HuH-7 (cell line): ENCODE data around the gene NTHL1.

Source experiments
- DNase-seq: peaks from one replicate; pipeline ENCODE4 v3.0.0; 2011; ENCODE audit warnings: low spot score

The NTHL1 gene

GRCh38 chr16:2047330-2048115, at the start of gene NTHL1, which contains the start of gene TSC2:
Gene NTHL1 (minus strand): TSS chr16:2047834. CDS start chr16:2047823, 11 bp downstream.
Gene TSC2 (plus strand): TSS chr16:2047985. CDS start chr16:2048616, 631 bp downstream.
- peak; percentile 96 for DNase-seq

DNA sequence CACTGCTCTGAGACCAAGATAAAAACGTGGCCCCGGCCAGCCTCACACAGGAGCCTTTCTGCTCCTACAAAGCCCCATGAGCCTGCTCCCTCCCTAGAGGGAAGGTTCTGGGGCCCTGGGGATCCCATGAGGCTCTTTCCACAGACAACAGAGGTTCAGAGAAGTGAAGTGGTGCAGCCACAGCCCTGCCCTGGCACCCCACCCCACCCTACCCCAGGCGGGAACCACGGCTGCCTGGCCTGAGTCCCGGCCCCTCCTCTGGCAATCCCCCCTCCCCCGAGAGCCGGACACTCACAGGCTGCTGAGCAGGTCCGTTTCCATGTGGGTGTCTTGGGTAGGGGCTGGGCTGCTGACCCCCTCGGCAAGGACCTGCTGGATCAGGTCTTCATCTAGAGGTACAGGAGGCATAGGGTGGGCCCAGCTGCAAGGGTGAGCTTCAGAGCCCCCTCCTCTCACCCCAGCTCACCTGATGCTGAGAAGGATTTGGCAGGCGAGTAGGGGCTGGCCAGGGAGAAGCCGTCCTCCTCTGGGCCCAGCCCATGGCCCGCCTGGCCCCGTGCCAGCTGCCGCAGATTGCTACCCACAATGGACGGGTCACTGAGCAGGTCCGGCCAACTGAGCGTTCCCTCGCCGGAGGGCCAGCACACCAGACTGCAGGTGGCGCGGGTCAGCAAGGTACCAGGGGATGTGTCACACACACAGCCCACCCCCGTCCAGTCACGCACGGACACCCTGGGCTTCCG, 49.4 kb upstream of the NTHL1 start:
- DNase-seq, result no peak

GRCh38 chr16:2095918-2096582, 48.4 kb upstream of the NTHL1 start:
- DNase-seq, result no peak

- DNase-seq, result no peak
Observed at GRCh38 chr16:2095315-2095853, 47.8 kb upstream of the NTHL1 start.

GRCh38 chr16:2093793-2094192, 46.2 kb upstream of the NTHL1 start:
- no peak for DNase-seq

GRCh38 chr16:2092866-2093265, 45.2 kb upstream of the NTHL1 start:
- DNase-seq, result no peak

GRCh38 chr16:2092256-2092620, 44.6 kb upstream of the NTHL1 start:
- DNase-seq, result no peak

DNA sequence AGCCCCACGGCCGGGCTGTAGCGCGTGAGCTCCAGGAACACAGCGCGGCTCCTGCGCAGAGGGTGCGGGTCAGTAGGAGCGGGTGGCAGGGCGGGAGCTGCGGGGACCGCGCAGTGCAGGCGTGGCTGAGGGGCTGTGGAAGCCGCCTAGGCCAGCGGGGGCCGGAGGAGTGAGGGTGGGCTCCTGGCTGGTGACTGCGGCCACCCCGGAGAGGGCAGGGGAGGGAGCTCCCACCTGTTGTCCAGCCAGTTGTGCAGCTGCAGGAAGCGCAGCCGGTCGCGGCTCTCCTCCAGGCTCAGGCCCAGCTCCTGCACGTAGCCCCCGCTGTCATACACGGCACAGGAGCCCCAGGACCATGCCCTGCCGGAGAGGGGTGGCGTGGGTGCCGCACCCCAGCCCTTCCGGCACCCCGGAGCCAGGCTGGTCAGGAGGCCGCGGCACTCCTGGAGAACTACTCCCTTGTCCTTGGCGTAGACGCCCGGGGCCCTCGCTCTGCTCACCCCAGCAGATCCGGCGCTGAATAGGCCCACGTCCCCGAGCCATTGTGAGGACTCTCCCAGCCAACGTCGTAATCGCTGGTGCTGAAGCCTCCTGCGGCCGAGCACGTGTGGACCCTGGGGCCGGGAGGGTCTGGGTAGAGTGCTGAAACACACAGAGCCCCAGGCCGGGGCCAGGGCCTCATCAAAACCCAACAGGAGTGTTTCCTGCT, 44.1 kb upstream of the NTHL1 start:
- no peak for DNase-seq

DNA sequence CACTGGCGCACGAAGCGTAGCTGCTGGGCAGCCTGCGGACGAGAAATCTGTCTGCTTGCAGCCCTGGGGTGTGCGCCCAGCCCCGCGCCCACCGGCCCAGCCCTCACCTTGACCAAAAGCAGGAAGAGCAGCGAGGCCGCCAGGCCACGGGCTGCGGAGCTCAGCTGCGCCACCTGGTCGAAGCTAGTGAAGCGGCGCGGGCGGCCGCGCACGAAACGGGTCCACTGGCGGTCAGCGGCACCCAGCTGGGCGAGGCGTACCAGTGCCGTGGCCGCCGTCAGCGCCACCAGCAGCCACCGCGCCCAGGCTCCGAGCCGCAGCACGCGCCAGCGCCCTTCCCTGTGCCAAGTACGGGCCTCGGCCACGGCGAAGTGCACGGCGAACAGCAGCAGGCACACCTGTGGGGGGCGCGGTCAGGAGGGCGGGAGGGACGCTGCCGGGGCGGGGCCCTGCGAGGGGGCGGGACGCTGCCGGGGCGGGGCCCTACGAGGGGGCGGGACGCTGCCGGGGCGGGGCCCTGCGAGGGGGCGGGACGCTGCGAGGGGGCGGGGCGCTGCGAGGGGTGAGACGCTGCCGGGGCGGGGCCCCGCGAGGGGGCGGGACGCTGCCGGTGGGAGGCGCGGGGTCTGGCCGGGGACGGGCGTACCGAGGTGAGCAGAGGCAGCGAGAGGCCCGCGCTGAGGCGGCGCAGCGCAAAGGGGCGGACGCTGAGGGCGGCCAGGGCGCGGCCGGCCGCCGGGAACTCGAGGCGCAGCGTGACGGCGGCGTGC, 43.3 kb upstream of the NTHL1 start:
- DNase-seq, result no peak

GRCh38 chr16:2090481-2090776, 42.8 kb upstream of the NTHL1 start:
- no peak for DNase-seq

- no peak for DNase-seq
Observed at GRCh38 chr16:2089706-2090480, 42.3 kb upstream of the NTHL1 start.

DNA sequence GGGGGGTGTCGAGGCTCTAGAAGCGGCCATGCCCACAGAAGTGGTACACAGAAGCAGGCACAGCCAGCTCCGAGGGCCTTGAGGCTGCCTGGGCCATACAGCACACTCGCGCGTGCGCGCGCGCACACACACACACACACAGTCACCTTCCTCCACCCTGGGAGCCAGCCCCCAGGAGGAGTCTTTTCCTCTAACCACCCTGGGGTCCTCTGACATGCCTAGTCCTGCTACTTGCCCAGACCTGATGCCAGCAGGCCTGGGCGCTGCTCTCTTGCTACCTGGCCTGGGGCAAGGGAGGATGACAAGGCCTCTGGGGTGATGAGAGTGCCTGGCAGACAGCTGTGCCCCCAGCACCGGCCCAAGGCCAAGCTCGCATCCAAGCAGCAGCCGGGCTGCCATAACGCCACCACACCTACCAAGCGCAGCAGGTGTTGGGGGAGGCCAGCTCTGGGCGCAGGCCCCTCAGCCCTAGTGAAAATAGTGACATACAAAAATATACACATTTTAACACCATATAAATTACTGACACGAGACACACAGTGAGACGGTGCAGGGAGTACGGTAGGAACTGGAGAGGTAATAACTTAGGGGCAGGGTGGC, 41.2 kb upstream of the NTHL1 start:
- DNase-seq, result no peak

DNA sequence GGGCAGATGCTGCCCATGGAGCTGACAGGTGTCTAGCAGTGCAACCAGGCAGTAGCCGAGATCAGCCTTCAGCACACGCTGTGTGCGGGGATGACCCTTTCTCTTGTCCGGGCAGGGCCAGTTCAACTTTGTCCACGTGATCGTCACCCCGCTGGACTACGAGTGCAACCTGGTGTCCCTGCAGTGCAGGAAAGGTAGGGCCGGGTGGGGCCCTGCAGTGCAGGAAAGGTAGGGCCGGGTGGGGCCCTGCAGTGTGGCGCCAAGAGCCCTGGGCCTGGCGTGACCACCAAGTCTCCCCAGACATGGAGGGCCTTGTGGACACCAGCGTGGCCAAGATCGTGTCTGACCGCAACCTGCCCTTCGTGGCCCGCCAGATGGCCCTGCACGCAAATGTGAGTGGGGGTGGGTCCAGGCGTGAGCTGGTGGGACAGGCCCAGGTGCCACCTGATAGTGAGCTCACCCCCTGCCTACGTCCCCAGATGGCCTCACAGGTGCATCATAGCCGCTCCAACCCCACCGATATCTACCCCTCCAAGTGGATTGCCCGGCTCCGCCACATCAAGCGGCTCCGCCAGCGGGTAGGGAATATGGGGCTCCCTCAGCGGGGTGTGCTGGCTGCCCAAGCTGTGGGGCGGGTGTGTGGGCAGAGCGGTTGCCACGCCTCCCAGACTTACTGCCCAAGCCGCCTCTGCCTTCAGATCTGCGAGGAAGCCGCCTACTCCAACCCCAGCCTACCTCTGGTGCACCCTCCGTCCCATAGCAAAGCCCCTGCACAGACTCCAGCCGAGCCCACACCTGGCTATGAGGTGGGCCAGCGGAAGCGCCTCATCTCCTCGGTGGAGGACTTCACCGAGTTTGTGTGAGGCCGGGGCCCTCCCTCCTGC, 40.4 kb upstream of the NTHL1 start:
- no peak for DNase-seq

DNA sequence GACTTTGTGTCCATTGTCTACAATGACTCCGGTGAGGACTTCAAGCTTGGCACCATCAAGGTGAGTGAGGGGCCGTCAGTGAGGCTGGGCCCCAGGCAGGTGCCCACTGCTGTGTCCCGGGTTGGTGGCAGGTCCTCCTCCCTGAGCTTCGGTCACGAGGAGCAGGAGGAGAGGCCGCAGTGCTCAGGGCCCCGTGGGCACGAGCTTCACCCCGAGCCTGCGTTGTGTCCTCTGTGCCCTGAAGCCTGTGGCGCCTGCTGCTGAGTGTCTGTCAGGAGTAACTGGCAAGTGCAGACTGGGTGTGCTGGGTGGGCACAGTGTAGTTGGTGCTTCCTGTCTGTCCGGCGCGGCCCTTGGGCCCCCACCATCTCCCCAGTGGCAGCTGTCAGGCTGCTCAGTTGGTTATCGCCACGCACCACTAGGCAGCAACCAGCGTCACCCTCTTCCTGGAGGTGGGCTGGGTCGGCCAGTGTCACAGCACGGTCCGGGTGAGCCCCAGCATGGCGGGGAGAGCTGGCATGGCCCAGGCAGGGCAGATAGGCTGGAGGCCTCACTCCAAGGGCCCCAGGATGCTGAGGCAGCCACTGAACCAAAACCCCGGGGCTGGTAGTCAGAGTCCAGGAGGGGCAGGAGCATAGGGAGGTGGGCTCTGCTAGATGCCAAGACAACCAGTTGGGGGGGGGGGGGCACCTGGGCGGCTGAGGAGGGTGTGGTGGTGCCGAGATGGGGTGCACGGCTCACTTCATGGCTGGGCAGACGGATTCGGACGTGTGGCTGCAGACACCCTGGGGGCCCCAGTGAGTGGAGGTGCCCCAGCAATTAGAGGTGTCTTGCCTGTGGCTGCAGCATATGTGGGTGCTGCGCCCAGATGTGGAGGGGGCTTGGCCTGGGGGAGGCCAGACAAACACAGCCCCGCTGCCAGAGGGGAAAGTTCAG, 39.4 kb upstream of the NTHL1 start:
- DNase-seq, result no peak

GRCh38 chr16:2086106-2086742, 38.6 kb upstream of the NTHL1 start:
- no peak for DNase-seq

DNA sequence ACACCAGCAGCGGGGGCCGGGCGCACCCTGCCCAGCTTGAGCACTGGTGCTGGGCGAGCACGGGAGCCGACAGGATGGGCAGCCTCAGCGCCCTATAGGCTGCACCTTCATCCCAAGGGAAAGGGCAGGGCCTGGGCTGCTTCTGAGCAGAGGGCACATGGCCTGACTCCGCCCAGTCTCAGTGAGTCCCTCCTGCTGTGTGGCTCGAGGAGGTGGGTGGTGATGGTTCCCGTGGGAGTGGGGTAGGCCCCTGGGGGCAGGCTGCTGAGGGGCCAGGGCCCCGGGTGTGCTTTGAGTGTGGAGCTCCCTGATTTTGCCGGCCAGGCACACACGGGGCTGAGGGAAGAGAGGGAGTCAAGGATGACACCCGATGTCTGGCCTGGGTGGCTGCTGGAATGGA, 38.0 kb upstream of the NTHL1 start:
- no peak for DNase-seq

DNA sequence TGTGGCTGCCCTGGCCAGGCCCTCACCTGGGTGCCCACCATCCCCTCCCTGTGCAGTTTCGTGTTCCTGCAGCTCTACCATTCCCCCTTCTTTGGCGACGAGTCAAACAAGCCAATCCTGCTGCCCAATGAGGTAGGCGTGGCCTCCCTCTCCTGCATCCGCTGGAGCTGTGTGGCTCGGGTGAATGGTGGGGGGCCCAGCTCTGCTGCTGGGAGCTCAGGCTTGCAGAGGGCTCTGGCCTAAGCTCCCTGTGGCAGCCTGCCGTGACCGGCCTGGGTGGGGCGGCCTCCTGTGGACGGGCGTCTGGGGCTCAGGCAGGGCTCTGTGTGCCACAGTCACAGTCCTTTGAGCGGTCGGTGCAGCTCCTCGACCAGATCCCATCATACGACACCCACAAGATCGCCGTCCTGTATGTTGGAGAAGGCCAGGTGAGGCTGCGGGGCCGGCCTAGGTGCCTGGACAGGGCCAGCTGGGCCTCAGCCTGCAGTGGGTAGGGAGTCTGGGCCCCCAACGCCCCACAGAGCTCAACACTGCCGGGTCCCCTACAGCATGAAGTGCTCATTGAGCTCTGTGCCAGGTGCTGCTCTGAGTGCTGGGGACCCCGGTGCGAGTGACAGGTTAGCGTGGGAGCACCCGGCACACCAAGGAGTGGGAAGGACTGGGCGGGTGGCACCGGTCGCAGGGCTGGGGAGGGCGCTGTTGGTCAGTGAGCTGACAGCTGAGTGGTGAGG, 37.4 kb upstream of the NTHL1 start:
- DNase-seq, result no peak
